GM12878 (cell line): ENCODE data around the gene TTC1.

ENCODE experiments used
- BMI1 ChIP-seq: fragments of 450-650 bp; IDR thresholded peaks from 2 replicates; pipeline ENCODE4 v1.6.1; 2016; ENCODE audit warnings: mild to moderate bottlenecking, moderate library complexity, borderline replicate concordance
- BRCA1 ChIP-seq: IDR thresholded peaks from 2 replicates; pipeline ENCODE4 v1.6.1; 2011; ENCODE audit warnings: low read depth, low read length, improper control_type of control experiment
- TCF3 ChIP-seq: IDR thresholded peaks from 2 replicates; pipeline ENCODE4 v1.6.1; 2012; ENCODE audit warnings: low read depth, mild to moderate bottlenecking, low read length, borderline replicate concordance; ENCODE audit not compliant: insufficient read depth

- TF ChIP-seq TCF3 (no peak), BRCA1 (no peak), BMI1 (no peak)
These were observed 36.2 kb upstream of the TTC1 start for GRCh38 chr5:159972538-159973362.
